ENCODE measurements around the gene UBE2V1.

DNA sequence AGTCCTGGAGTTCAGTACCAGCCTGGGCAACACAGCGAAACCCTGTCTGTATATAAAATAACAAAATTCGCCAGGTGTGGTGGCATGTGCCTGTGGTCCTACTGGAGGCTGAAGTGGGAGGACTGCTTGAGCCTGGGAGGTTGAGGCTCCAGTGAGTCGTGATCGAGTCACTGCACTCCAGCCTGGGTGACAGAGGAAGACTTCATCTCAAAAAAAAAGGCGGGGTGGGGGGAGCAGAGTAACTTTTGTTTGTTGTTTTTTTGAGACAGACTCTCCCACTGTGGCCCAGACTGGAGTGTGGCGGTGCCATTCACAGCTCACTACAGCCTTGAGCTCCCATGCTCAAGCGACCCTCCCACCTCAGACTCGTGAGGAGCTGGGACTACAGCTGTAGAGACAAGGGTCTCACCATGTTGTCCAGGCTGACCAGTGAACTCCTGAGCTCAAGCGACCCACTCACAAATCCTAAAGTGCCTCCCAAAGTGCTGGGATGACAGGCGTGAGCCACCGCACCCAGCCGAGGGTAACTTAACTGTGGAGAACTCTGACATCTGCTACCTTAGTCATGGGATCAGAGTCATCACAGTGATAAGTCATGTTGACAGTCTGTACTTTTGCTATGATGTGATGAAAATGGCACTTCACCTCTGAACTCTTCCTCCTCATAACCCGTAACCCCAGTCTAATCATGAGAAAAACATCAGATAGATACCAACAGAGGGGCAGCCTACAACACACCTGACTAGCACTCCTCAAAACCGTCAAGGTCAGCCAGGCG is 24.1 kb upstream of the UBE2V1 start:
- TF ChIP-seq, protein P1, sequence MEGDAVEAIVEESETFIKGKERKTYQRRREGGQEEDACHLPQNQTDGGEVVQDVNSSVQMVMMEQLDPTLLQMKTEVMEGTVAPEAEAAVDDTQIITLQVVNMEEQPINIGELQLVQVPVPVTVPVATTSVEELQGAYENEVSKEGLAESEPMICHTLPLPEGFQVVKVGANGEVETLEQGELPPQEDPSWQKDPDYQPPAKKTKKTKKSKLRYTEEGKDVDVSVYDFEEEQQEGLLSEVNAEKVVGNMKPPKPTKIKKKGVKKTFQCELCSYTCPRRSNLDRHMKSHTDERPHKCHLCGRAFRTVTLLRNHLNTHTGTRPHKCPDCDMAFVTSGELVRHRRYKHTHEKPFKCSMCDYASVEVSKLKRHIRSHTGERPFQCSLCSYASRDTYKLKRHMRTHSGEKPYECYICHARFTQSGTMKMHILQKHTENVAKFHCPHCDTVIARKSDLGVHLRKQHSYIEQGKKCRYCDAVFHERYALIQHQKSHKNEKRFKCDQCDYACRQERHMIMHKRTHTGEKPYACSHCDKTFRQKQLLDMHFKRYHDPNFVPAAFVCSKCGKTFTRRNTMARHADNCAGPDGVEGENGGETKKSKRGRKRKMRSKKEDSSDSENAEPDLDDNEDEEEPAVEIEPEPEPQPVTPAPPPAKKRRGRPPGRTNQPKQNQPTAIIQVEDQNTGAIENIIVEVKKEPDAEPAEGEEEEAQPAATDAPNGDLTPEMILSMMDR (conservative IDR thresholded peaks at IDR 0.05; ENCODE audit: low read length) = no peak
- no peak for TF ChIP-seq EZH2phosphoT487 (IDR thresholded peaks at IDR 0.05; ENCODE audit: borderline replicate concordance, low read depth, low read length)
